Jurkat, Clone E6-1 (cell line): ENCODE results near the gene GSC2.
"Not testable (repeated sequence)": the region's sequence is repeated elsewhere in the genome, so short reads cannot be mapped to it uniquely, and the experiment has no call there.

Experiments used
- DNase-seq: peaks from one replicate; pipeline ENCODE4 v3.0.0-alpha.2; 2011; ENCODE audit warnings: low read depth, low spot score
- H3K4me3 ChIP-seq: 2 replicates; pipeline ENCODE4 v1.5.1; 2011; ENCODE audit warnings: mild to moderate bottlenecking, low read length, control low read depth, moderate library complexity

GSC2 gene

GRCh38 chr22:19167106-19167869, 17.2 kb upstream of the GSC2 start:
- H3K4me3 ChIP-seq, result no peak overlapping the region
- no peak for DNase-seq

GRCh38 chr22:19166421-19166820, 16.3 kb upstream of the GSC2 start:
- no peak overlapping the region for H3K4me3 ChIP-seq
- no peak for DNase-seq

- DNase-seq, result no peak
- H3K4me3 ChIP-seq, result no peak overlapping the region
Measured at GRCh38 chr22:19164425-19164824, 14.3 kb upstream of the GSC2 start.

- DNase-seq, H3K4me3 ChIP-seq: not testable (repeated sequence)
Measured at GRCh38 chr22:19158649-19159048, 8.6 kb upstream of the GSC2 start.

GRCh38 chr22:19156109-19156508, 6.0 kb upstream of the GSC2 start:
- H3K4me3 ChIP-seq, DNase-seq: not testable (repeated sequence)

GRCh38 chr22:19152942-19153883, 3.1 kb upstream of the GSC2 start:
- no peak overlapping the region for H3K4me3 ChIP-seq
- no peak for DNase-seq

- no peak overlapping the region for H3K4me3 ChIP-seq
- no peak for DNase-seq
Measured at GRCh38 chr22:19151329-19152191, 1.5 kb upstream of the GSC2 start.

- no peak overlapping the region for H3K4me3 ChIP-seq
- DNase-seq, result no peak
Measured at GRCh38 chr22:19150482-19151328, 613 bp upstream of the GSC2 start.

- no peak for DNase-seq
Measured at GRCh38 chr22:19149047-19149883, 827 bp downstream of the GSC2 start.

GRCh38 chr22:19148417-19149046, 1.6 kb downstream of the GSC2 start:
- H3K4me3 ChIP-seq, result no peak overlapping the region
- DNase-seq, result no peak

More at GRCh38 chr22:19149047-19149883, 827 bp downstream of the GSC2 start:
- no peak overlapping the region for H3K4me3 ChIP-seq

- DNase-seq, result no peak
- H3K4me3 ChIP-seq, result no peak overlapping the region
Measured at GRCh38 chr22:19147195-19147780, 2.8 kb downstream of the GSC2 start.

GRCh38 chr22:19146215-19146968, 3.7 kb downstream of the GSC2 start:
- DNase-seq, result peak; percentile 39
- no peak overlapping the region for H3K4me3 ChIP-seq

GRCh38 chr22:19143967-19144400, 6.1 kb downstream of the GSC2 start:
- peak overlapping the region; percentile 80 for H3K4me3 ChIP-seq
- no peak for DNase-seq

GRCh38 chr22:19143212-19143611, 6.9 kb downstream of the GSC2 start:
- DNase-seq, result no peak
- peak overlapping the region; percentile 80; the same call in 1 of the 2 replicates for H3K4me3 ChIP-seq

- no peak overlapping the region for H3K4me3 ChIP-seq
- DNase-seq, result no peak
Measured at GRCh38 chr22:19142394-19142793, 7.7 kb downstream of the GSC2 start.

- no peak overlapping the region for H3K4me3 ChIP-seq
- no peak for DNase-seq
Measured at GRCh38 chr22:19139974-19140373, 10.1 kb downstream of the GSC2 start.
